Peyer's patch (tissue), 4 donors: ENCODE data around the gene CLK2. TPM values are rescaled to one million over a fixed set of nuclear protein-coding genes. Genes with fewer than 3 reads are reported as not detected.
"Not testable (repeated sequence)": the region's sequence is repeated elsewhere in the genome, so short reads cannot be mapped to it uniquely, and the experiment has no call there.

Experiments
- DNase-seq, 3 donors: peaks; one replicate each; pipeline ENCODE4 v3.0.0-alpha.2; 2017 to 2019
- H3K27ac ChIP-seq, 4 donors: fragments of 200-600 bp; sonication (generic); one replicate each; pipeline ENCODE4 v1.5.1; 2016 to 2019
- H3K27me3 ChIP-seq, 2 donors: fragments of 200-600 bp; sonication (generic); one replicate each; pipeline ENCODE4 v1.5.1; 2019
- H3K36me3 ChIP-seq, 3 donors: fragments of 200-600 bp; sonication (generic); one replicate each; pipeline ENCODE4 v1.5.1; 2016 to 2019
- H3K4me1 ChIP-seq, 4 donors: fragments of 200-600 bp; sonication (generic); one replicate each; pipeline ENCODE4 v1.5.1; 2016 to 2019
- H3K4me3 ChIP-seq, 4 donors: fragments of 200-600 bp; sonication (generic); 1 replicate in 3 of 4; 2 replicates in 1 of 4; pipeline ENCODE4 v1.5.1; 2016 to 2019; ENCODE audit warnings: mild to moderate bottlenecking in 1 of 4
- H3K9me3 ChIP-seq, 4 donors: fragments of 200-600 bp; sonication (generic); one replicate each; pipeline ENCODE4 v1.5.1; 2016 to 2019; ENCODE audit warnings: mild to moderate bottlenecking in 1 of 4
- POLR2A ChIP-seq, 2 donors: fragments of 450-650 bp; IDR thresholded peaks; one replicate each; pipeline ENCODE4 v1.5.1; 2017; ENCODE audit warnings: antibody characterized with exemption in 2 of 2, mild to moderate bottlenecking in 2 of 2, moderate library complexity in 2 of 2
- total RNA-seq, 4 donors: library from RNA; depleted of rRNA; stranded (reverse); fragments of >200 nt; gene quantifications; one replicate each; pipeline ENCODE4 v1.1.0, GENCODE V29; 2016
- TF ChIP-seq, protein P1 (sequence below), 6 experiments: fragments of 450-650 bp in 4 of 6; fragments of 200-600 bp in 2 of 6; sonication (generic) in 1 of 6; IDR thresholded peaks; one replicate each; pipeline ENCODE4 v1.5.1; 2017 to 2019; ENCODE audit warnings: antibody characterized with exemption in 6 of 6, mild to moderate bottlenecking in 3 of 6, moderate library complexity in 1 of 6

Gene CLK2
- total RNA-seq, 4 donors from 2014 or later, result 44.7 to 125 (median 98.5) TPM

DNA sequence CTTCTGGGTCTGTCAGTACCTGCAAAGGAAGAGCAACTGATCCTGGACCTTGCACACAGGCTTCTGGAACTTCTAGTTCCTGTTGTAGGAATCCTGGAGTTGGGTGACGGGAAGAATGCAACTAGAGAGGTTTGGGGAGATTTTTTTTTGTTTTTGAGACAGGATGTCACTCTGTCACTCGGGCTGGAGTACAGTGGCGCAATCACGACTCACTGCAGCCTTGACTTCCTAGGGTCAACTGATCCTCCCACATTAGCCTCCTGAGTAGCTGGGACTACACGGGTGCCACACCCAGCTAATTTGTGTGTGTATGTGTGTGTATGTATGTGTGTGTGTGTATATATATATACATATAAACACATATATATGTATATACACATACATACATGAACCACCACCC, 36.9 kb downstream of the CLK2 start:
- H3K4me3 ChIP-seq, result no peak overlapping the region
- H3K27ac ChIP-seq, result no peak overlapping the region
- H3K9me3 ChIP-seq, result no peaks in the 10 kb centered on the region
- H3K27me3 ChIP-seq, result no peaks in the 10 kb centered on the region
- peaks cover 0 to 37% (median 0%) of the 10 kb centered on the region in 3 donors for H3K36me3 ChIP-seq
- H3K4me1 ChIP-seq, result peaks cover 0 to 10% (median 2%) of the 10 kb centered on the region in 4 donors
- no peak for TF ChIP-seq POLR2A (IDR thresholded peaks at IDR 0.05)
- TF ChIP-seq, protein P1, sequence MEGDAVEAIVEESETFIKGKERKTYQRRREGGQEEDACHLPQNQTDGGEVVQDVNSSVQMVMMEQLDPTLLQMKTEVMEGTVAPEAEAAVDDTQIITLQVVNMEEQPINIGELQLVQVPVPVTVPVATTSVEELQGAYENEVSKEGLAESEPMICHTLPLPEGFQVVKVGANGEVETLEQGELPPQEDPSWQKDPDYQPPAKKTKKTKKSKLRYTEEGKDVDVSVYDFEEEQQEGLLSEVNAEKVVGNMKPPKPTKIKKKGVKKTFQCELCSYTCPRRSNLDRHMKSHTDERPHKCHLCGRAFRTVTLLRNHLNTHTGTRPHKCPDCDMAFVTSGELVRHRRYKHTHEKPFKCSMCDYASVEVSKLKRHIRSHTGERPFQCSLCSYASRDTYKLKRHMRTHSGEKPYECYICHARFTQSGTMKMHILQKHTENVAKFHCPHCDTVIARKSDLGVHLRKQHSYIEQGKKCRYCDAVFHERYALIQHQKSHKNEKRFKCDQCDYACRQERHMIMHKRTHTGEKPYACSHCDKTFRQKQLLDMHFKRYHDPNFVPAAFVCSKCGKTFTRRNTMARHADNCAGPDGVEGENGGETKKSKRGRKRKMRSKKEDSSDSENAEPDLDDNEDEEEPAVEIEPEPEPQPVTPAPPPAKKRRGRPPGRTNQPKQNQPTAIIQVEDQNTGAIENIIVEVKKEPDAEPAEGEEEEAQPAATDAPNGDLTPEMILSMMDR (IDR thresholded peaks at IDR 0.05), result no peak
- no peak for DNase-seq

DNA sequence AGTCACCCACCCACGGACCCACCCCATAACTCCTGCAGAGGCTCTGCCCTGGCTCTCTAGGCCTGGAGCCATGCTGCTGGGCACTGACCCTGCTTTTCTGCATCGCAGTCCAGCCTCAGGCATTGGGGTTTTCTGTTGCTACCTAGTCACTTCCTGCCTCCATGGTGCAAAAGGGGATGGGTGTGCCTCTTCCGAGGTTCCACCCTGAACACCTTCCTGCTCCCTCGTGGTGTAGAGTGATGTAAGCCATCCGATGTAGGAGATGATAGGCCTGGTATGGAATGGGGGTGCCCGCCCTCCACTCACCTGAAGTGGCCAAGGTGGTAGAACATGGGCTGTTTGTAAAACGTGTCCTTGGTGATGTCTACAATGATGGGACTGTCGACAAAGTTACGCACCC, 37.9 kb downstream of the CLK2 start:
- not testable (repeated sequence) for H3K27me3 ChIP-seq, H3K9me3 ChIP-seq, H3K4me3 ChIP-seq, H3K27ac ChIP-seq, H3K4me1 ChIP-seq, DNase-seq
- H3K36me3 ChIP-seq, result peaks cover 0 to 37% (median 0%) of the 10 kb centered on the region in 3 donors

DNA sequence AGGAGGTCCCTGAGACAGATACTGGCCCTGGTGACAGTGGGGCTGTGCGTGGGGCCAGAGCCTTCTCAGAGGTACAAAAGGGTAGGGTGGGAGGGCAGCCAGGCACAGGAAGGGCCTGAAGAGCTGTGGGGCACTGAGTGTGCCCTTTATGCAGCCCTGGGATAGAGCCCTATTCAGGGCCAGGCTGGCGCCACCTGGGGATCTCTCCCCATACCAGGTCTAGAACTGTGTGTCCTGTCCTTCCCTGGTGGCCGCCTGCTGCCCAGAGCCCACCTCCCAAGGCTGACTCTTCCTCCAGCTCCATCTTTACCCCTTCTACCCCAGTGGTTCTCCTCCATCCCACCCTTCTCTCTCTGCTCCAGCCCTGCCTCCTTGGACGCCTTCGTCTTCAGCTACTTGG, 39.8 kb downstream of the CLK2 start:
- peaks cover 0 to 26% (median 0%) of the 10 kb centered on the region in 3 donors for H3K36me3 ChIP-seq
- H3K4me1 ChIP-seq, H3K27ac ChIP-seq, H3K9me3 ChIP-seq, H3K27me3 ChIP-seq, DNase-seq, H3K4me3 ChIP-seq: not testable (repeated sequence)

DNA sequence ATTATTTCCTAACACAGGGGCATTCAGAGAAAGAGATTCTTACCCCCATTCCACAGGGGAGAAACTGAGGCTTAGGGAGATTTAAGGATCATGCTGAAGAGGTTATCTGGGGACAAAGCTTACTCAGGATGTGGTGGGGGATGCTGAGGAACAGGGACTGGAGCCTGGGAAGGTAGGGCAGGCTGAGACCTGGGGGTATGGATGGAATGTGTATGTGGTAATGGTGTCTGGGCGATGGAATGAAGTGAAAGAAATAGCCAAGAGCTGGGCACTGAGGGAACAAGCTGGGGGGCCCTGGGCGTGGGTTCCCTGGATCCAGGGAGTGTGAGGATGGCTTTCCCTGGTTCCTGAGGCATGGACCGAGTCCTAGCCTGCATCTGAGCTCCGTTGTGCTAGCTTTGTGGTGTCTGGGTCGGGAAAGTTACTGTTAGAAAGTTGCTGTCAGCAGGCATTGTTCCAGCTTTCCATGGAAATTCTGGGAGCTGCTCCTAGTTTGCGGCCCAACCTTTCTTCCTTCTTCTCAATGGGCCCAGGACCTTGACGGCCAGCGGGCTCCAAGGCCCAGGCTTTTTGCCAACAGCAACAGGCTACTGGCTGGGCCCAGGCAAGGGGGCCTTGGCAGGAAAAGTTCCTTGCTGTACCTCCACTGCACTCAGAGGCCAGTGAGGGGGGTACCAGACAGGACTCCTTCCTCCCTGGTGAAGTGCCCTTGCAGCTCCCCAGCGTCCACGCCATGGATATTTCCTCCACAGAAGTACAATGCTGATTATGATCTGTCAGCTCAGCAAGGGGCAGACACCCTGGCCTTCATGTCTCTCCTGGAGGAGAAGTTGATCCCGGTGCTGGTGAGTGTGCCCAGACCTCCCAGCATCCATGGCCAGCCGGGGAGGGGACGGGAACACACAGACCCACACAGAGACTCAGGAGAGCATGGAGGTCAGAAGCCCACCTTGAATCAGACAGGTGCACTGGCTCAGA, 41.0 kb downstream of the CLK2 start:
- H3K9me3 ChIP-seq, H3K4me3 ChIP-seq, H3K4me1 ChIP-seq, H3K27me3 ChIP-seq, DNase-seq: not testable (repeated sequence)
- Histone ChIP-seq H3K36me3 (peaks cover 0 to 18% (median 0%) of the 10 kb centered on the region in 3 donors), H3K27ac (peak overlapping the region in 1 of 4 donors; percentile 12)

DNA sequence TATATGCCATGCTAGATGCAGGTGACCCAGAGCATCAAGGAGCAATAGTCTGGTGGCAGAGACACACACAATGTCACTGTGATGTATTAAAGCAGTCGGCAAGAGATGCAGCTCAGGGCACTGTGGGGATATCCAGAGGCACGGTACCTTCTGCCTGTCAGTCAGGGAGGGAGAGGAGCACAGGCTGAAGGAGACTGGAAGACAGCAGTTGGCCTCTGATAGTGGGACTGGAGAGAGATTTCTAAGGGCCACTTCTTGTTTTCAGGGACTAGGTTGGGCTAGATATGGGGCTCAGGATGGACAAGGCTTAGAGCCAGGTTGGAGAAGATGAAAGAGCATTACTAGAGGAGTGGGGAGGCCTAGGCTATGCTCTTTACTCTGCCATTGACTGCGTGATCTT, 42.0 kb downstream of the CLK2 start:
- H3K27ac ChIP-seq, H3K4me1 ChIP-seq, H3K27me3 ChIP-seq, H3K36me3 ChIP-seq, H3K4me3 ChIP-seq, H3K9me3 ChIP-seq, DNase-seq: not testable (repeated sequence)

DNA sequence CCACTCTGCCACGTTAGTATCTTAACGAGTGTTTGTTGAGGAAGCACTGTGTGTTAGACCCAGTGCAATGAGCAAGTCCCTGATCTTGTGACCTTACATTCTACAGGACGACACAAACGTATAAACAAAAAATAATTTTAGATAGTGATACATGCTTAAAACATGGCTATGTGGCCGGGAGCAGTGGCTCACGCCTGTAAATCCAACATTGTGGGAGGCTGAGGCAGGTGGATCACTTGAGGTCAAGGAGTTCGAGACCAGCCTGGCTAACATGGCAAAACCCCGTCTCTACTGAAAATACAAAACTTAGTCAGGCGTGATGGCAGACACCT, 45.2 kb downstream of the CLK2 start:
- Histone ChIP-seq H3K9me3 (no peaks in the 10 kb centered on the region), H3K4me3 (peak overlapping the region; percentile 41 to 66 (median 55))

DNA sequence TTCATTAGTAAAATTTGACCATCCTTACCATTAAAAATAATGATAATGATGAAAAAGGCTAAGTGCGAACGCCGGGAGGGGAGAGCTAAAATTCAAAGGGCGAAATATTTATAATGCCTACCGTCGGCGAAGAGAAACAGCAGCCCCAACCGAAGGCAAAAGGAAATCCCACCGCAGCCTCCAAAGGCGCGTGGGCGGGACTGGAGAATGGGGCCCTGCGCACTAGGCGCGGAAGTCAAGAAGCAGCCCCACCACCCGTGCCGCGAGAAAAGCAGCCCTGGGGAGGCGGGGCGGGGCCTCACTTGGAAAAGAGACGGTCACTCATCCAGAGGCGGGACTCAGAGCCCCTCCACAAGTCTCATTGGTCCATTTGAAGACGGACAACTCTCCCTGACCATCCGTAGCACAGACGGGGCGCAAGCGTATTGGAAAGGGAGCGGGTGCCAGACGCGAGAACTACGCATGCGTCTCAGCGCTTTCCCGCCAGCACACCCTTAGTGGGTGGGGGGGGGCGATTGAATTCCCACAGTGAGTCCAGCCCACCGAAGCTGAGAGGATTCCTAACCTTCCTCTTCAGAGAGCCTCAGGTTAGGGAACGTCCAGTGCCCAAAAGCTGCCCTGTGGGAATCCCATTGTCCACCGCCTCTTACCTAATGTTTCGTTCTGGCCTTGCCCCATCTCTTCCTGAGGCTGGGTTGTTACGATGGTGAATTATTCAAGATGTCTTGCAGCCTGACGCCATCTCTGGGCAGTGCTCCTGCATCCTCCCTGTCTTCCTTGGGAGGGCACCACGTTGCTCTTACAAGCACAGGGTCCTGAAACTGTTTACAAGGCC, 45.8 kb downstream of the CLK2 start:
- no peaks in the 10 kb centered on the region for H3K36me3 ChIP-seq
- peaks cover 0 to 5% (median 0%) of the 10 kb centered on the region in 4 donors for H3K4me1 ChIP-seq
- H3K9me3 ChIP-seq, result no peaks in the 10 kb centered on the region
- peak; percentile 96 to 100 (median 99) for DNase-seq
- peak overlapping the region; percentile 41 to 66 (median 55) for H3K4me3 ChIP-seq
- TF ChIP-seq POLR2A (IDR thresholded peaks at IDR 0.05), result peak; percentile 32 to 34
- TF ChIP-seq, protein P1 (IDR thresholded peaks at IDR 0.05), result peak in 3 of 6 experiments; percentile 7 to 22 (median 15)
- H3K27me3 ChIP-seq, result no peaks in the 10 kb centered on the region
- H3K27ac ChIP-seq, result peak overlapping the region; percentile 78 to 86 (median 83)

More for the DNA sequence above, 45.2 kb downstream of the CLK2 start:
- peak overlapping the region; percentile 78 to 86 (median 83) for H3K27ac ChIP-seq
- no peaks in the 10 kb centered on the region for H3K27me3 ChIP-seq
- no peaks in the 10 kb centered on the region for H3K36me3 ChIP-seq
- no peak for DNase-seq
- TF ChIP-seq, protein P1 (IDR thresholded peaks at IDR 0.05), result no peak
- TF ChIP-seq POLR2A (IDR thresholded peaks at IDR 0.05), result no peak
- peaks cover 0 to 5% (median 0%) of the 10 kb centered on the region in 4 donors for H3K4me1 ChIP-seq
